ENCODE measurements around the gene GPLD1.

GPLD1 gene

DNA sequence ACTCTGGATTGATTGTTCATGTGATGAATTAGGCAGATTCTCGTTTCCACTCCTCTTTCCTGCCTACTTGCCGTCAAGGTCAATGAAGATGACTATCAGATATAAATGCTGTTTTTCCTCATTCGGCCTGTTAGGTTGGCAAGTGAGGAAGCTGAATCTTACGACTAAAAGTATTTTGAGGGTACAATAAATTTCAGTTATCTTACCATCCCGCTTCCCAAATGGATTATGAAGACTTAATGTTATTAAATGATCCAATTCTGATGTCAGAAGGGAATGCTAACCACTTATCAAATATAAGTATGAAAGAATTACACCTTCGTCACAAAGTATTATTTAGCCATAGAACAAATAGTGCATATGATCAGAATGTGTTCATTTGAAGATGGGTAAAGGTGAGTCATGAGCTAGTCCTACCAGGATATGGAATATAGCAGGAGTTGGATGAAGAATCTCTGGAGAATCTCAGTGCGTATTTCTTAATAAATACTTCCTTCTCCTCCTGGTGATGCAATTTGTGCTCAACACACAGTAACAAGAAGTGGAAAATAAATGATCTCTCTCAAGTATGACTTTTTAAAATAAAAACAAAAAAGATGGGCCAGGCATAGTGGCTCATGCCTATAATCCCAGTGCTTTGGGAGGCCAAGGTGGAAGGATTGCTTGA, 4.6 kb downstream of the GPLD1 start:
- Mint-ChIP-seq H3K27ac (no peak overlapping the region), H3K9me3 (no peaks in the 10 kb centered on the region), H3K4me3 (no peak overlapping the region), H3K4me1 (ENCODE audit: low read depth) (no peaks in the 10 kb centered on the region), H3K27me3 (no peaks in the 10 kb centered on the region), H3K36me3 (ENCODE audit: low read depth) (no peaks in the 10 kb centered on the region)

DNA sequence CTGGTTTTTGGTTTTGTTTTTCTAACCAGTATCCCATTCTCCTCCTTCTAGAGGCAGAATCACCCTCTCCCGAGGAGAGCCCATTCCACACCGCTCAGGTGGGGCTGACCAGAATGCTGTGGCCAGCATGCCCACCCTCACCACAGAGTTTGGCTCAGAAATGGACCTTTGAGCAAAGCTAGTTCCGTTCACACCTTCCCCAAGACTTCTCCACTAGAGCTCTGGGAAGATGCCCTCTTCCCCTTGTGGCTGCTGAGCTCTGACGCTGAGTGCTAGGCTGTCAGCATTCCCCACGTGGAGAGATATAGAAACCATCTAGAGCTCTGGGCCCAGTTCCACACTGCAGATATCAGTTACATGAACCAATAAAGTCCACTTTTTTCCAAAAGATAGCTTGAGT, 7.9 kb downstream of the GPLD1 start:
- Mint-ChIP-seq H3K36me3 (ENCODE audit: low read depth) (no peaks in the 10 kb centered on the region), H3K9me3 (no peaks in the 10 kb centered on the region), H3K4me1 (ENCODE audit: low read depth) (no peaks in the 10 kb centered on the region), H3K27me3 (no peaks in the 10 kb centered on the region), H3K27ac (no peak overlapping the region), H3K4me3 (no peak overlapping the region)

DNA sequence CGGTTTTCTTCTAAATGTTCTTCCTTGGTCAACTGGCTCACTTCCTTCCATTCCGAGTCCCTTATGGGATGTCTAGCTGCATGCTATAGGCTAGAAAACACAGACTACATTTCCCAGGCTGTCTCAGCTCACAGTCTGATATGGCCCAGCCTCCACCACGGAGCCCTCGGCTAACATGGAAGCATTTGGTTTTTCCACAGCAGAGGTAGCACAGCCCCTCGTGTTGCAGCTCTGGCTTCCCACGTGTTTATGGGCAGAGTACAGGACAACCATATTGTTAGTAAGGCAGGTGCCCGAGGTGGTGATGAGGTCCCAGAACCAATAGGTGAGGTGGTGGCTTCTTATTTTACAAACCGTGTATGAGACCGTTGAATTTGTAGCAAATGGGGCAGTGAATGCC, 8.7 kb downstream of the GPLD1 start:
- H3K36me3 Mint-ChIP-seq (ENCODE audit: low read depth), result no peaks in the 10 kb centered on the region
- H3K4me1 Mint-ChIP-seq (ENCODE audit: low read depth), result no peaks in the 10 kb centered on the region
- H3K27me3 Mint-ChIP-seq, result no peaks in the 10 kb centered on the region
- no peak overlapping the region for H3K27ac Mint-ChIP-seq
- H3K4me3 Mint-ChIP-seq, result no peak overlapping the region
- no peaks in the 10 kb centered on the region for H3K9me3 Mint-ChIP-seq

DNA sequence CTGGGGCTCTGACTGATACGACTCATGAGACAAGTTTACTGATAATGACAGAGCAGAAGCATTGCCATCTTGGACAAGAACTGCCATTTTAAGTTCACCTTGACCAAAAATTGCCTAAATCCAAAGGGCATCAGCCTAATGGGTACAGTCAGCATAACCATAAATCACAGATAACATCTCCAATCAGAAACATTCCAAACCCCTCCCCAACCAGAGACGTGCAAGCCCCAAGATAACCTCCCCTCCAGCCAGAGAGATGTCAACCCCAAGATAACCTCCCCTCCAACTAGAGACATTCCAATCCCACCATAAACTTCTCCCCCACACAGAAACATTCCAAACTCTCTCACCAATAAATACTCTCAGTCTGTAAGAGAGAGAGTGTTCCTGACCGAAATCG, 10.5 kb downstream of the GPLD1 start:
- no peaks in the 10 kb centered on the region for H3K9me3 Mint-ChIP-seq
- H3K4me3 Mint-ChIP-seq, result no peak overlapping the region
- no peaks in the 10 kb centered on the region for H3K27me3 Mint-ChIP-seq
- H3K4me1 Mint-ChIP-seq (ENCODE audit: low read depth), result no peaks in the 10 kb centered on the region
- H3K36me3 Mint-ChIP-seq (ENCODE audit: low read depth), result no peaks in the 10 kb centered on the region
- no peak overlapping the region for H3K27ac Mint-ChIP-seq

DNA sequence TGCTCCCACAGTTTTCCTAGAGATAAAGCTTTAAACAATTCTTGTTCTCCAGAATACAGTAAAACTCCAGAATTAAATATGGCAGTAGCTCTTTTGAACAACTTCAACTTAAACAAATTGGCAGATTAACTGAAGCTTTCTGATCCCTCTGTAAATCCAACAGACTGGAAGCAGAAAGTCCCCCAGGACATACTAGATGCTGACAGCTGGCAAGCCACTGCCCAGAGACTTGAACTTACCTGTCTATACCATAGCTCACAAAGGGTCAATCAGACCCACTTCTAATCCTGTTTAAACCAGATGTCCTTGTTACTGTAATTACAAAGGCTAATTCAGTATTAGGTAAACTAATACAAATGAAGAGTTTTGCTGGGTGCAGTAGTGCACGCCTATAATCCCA, 12.3 kb downstream of the GPLD1 start:
- Mint-ChIP-seq H3K9me3 (no peaks in the 10 kb centered on the region), H3K36me3 (ENCODE audit: low read depth) (no peaks in the 10 kb centered on the region), H3K4me1 (ENCODE audit: low read depth) (no peaks in the 10 kb centered on the region), H3K27ac (no peak overlapping the region), H3K27me3 (no peaks in the 10 kb centered on the region), H3K4me3 (no peak overlapping the region)

DNA sequence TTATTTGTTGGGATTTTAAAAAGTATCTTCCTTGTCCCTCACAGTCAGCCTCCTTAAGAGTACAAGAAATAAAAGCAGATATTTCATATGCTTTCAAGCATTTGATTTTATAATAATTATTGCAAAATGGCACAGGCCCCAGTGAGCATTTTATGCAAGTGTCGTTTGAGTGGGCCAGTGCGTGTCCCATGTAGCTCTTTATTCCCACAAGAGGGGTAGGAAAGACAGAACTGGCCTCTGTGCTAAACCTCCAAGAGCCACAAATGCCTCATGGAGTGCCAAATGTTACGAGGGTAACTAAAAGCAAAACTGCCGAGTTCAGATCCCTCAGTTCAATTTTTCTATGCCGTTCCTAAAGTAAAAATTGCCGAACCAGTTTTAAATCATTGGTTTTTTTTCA, 12.7 kb downstream of the GPLD1 start:
- Mint-ChIP-seq H3K4me1 (ENCODE audit: low read depth) (no peaks in the 10 kb centered on the region), H3K27me3 (no peaks in the 10 kb centered on the region), H3K27ac (no peak overlapping the region), H3K36me3 (ENCODE audit: low read depth) (no peaks in the 10 kb centered on the region), H3K4me3 (no peak overlapping the region), H3K9me3 (no peaks in the 10 kb centered on the region)

DNA sequence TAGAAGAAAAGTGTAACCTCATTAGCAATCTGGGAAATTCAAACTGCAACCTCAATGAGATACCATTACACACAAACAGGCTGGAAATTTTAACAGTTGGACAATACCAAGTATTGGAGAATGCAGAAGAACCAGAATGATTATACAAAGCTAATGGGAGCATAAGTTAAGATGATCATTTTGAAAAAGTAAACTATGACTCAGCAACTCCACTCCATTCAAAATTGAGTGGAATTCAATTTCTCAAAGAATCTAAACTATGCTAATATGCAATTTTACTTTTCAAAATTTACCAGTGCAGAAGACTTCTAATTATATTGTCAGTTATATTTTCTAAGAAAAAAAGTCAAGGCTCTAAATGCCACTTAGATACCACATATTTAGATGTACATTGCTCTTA, 17.2 kb downstream of the GPLD1 start:
- no peaks in the 10 kb centered on the region for H3K27me3 Mint-ChIP-seq
- no peak overlapping the region for H3K4me3 Mint-ChIP-seq
- H3K9me3 Mint-ChIP-seq, result no peaks in the 10 kb centered on the region
- no peak overlapping the region for H3K27ac Mint-ChIP-seq
- H3K36me3 Mint-ChIP-seq (ENCODE audit: low read depth), result no peaks in the 10 kb centered on the region
- no peaks in the 10 kb centered on the region for H3K4me1 Mint-ChIP-seq (ENCODE audit: low read depth)

DNA sequence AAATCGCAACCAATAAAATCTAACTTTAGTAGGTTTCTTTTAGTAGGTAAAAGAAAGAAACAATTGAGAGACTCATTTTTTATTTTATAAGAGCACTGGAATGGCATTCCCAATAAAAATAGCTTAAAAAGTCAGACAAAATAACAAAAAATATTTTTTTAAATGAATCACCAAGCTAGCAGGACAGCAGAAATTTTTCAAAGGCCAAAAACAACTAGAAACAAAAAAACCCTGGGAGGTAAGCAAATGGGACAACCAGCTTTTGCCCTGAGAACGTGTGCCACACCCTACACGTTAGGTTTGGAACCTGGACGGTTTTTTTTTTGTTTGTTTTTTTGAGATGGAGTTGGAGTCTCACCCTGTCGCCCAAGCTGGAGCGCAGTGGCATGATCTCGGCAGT, 19.6 kb downstream of the GPLD1 start:
- H3K4me3 Mint-ChIP-seq, result no peak overlapping the region

DNA sequence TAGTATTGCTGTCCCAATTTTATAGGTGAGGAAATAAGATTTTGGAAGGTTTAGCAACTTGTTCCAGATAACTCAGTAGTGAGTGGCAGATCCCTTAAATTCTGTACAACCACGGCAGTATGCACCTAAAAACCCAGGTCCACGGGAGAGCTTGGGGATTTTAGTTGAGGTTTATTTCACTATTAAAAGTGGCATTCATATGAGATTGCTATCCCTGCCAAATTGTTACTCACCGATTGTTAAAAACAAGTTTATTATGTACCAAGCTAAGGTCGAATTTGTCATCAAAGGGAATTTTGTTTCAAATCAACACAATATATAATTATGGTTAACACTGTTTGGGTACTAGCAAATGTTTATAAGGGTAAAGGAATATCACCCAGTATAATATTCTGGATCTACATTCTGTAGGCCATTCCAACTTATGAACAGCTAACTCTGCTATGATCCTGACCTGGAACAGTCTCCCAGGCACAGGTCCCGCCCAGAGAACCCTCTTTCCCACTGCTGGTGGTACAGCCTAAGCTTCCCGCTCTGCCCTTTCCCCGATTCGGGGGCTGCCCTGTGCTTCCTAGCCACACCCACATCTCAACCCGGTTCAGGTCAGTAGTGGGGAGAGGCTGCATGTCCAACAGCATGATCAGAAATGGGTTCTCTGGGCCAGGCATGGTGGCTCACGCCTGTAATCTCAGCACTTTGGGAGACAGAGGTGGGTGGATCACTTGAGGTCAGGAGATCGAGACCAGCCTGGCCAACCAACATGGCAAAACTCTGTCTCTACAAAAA, 24.9 kb downstream of the GPLD1 start:
- H3K4me1 Mint-ChIP-seq (ENCODE audit: low read depth), result no peaks in the 10 kb centered on the region

More for the DNA sequence above, 19.6 kb downstream of the GPLD1 start:
- Mint-ChIP-seq H3K27me3 (no peaks in the 10 kb centered on the region), H3K36me3 (ENCODE audit: low read depth) (no peaks in the 10 kb centered on the region), H3K27ac (no peak overlapping the region), H3K9me3 (no peaks in the 10 kb centered on the region), H3K4me1 (ENCODE audit: low read depth) (no peaks in the 10 kb centered on the region)

DNA sequence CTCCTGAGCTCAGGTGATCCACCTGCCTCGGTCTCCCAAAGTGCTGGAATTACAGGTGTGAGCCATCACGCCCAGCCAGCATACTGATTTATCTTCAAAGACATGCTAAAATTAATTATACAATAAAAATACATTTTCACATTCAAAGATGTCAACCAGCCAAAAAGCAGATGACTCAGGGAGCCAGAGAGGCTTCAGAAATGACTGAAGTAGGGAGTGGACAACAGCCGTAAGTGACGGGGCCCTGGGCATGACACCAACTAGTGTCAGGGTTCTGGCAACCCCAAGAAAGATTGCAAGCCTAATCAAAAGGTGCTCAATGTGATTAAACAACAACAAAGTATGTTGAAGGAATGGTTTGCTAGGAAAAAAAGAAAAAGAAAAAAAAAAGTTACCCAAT, 28.4 kb downstream of the GPLD1 start:
- no peaks in the 10 kb centered on the region for H3K27me3 Mint-ChIP-seq
- no peak overlapping the region for H3K27ac Mint-ChIP-seq
- H3K9me3 Mint-ChIP-seq, result no peaks in the 10 kb centered on the region
- no peaks in the 10 kb centered on the region for H3K36me3 Mint-ChIP-seq (ENCODE audit: low read depth)
- no peaks in the 10 kb centered on the region for H3K4me1 Mint-ChIP-seq (ENCODE audit: low read depth)
- H3K4me3 Mint-ChIP-seq, result no peak overlapping the region

More for the DNA sequence above, 24.9 kb downstream of the GPLD1 start:
- Mint-ChIP-seq H3K4me3 (no peak overlapping the region), H3K36me3 (ENCODE audit: low read depth) (no peaks in the 10 kb centered on the region), H3K27me3 (no peaks in the 10 kb centered on the region), H3K27ac (no peak overlapping the region), H3K9me3 (no peaks in the 10 kb centered on the region)

DNA sequence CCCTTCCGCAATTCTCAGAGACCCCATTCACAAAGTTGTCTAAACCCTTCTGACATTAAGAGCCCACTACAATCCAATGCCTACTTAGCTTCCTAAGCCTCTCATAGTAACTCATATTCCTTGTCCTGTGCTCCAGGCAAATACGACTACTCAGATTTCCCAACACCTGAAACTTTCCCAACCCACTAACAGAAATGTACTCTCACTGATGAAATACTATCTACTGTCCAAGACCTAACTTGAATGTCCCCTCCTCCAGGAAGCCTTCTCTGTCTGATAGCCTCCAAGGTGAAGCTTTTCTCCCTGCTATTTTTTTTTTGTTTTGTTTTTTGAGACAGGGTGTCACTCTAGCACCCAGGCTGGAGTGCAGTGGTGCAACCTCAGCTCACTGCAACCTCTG, 30.4 kb downstream of the GPLD1 start:
- Mint-ChIP-seq H3K4me3 (no peak overlapping the region), H3K36me3 (ENCODE audit: low read depth) (no peaks in the 10 kb centered on the region), H3K4me1 (ENCODE audit: low read depth) (no peaks in the 10 kb centered on the region), H3K9me3 (no peaks in the 10 kb centered on the region), H3K27me3 (no peaks in the 10 kb centered on the region), H3K27ac (no peak overlapping the region)

DNA sequence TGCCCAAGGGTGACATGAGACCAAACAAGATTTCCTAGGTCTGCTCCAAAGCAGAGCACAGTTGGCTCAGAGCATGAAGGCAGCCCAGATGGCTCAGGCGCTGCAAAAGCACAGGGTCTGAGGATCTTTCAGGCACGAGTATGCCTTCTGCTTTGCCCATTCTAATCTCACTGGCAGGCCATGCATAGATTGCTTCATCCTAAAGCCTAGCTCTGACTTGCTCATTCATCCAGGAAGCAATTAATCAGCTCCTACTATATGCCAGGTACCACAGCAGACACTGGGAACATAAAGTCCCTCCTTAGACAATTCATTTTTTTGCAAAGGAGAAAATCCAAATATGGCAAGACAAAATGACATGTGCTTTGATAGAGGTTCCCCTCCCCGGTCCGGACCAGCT, 31.2 kb downstream of the GPLD1 start:
- Mint-ChIP-seq H3K4me3 (no peak overlapping the region), H3K27ac (no peak overlapping the region), H3K27me3 (no peaks in the 10 kb centered on the region), H3K9me3 (no peaks in the 10 kb centered on the region), H3K4me1 (ENCODE audit: low read depth) (no peaks in the 10 kb centered on the region), H3K36me3 (ENCODE audit: low read depth) (no peaks in the 10 kb centered on the region)

DNA sequence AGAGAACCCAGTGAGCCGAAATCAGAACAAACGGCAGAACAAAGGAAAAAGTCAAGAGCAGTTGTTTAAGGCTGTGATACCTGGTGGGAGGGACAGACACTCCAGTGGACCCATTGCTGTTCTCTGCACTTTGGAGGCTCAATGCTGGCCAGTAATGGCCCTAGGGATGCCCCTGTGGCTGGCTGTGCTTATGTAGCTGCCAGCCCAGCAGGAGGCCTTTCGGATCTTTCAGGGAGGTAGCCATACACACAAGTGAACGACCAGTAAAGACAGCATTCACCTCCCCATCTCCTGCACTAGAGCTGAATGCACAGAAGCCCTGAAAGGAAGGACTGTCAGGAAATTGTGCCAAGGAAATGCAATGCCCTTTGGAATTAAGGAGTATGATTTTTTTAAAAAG, 34.3 kb downstream of the GPLD1 start:
- H3K9me3 Mint-ChIP-seq, result no peaks in the 10 kb centered on the region
- H3K36me3 Mint-ChIP-seq (ENCODE audit: low read depth), result no peaks in the 10 kb centered on the region
- H3K4me1 Mint-ChIP-seq (ENCODE audit: low read depth), result no peaks in the 10 kb centered on the region
- H3K27ac Mint-ChIP-seq, result no peak overlapping the region
- no peaks in the 10 kb centered on the region for H3K27me3 Mint-ChIP-seq
- no peak overlapping the region for H3K4me3 Mint-ChIP-seq

DNA sequence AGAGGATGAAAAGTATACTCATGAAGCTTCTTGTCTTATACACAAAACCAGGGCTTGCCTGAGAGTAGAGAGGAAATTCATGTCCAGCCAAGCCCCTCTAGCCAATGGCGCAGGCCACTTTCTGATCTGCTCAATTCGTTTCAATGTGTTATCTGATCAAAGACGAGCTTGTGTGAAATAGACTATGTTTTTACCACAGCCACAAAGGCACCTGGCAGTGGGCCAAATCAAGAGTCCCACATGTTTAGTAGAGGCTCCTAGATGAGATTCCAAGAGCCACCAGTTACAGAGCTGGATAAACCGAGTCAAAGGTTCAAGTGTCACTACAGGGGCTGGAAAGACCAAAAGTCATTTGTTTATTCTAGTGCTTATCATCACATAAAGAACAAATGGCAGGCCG, 34.9 kb downstream of the GPLD1 start:
- H3K4me3 Mint-ChIP-seq, result no peak overlapping the region
- no peaks in the 10 kb centered on the region for H3K36me3 Mint-ChIP-seq (ENCODE audit: low read depth)
- H3K27ac Mint-ChIP-seq, result no peak overlapping the region
- no peaks in the 10 kb centered on the region for H3K9me3 Mint-ChIP-seq
- no peaks in the 10 kb centered on the region for H3K27me3 Mint-ChIP-seq
- H3K4me1 Mint-ChIP-seq (ENCODE audit: low read depth), result no peaks in the 10 kb centered on the region

DNA sequence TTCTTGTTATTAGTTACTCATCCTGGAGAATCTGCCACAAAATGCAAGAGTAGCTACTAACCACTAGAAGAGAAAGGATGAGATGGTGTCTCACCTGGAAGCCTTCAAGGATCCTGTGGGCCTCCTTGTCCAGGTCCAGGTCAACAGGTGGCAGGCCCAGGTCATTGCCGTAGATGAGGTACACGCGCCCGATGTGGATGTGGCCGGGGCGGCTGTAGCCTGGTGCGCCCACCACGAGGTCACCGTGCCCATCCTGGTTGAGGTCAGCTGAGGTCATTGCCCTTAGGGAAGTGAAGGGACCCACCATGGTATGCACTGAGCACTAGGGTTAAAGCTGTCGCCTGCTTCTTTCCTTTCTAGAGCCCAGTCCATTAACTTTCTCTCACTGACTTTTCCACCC, 35.5 kb downstream of the GPLD1 start:
- no peaks in the 10 kb centered on the region for H3K9me3 Mint-ChIP-seq
- H3K4me3 Mint-ChIP-seq, result no peak overlapping the region
- H3K36me3 Mint-ChIP-seq (ENCODE audit: low read depth), result no peaks in the 10 kb centered on the region
- H3K27me3 Mint-ChIP-seq, result no peaks in the 10 kb centered on the region
- H3K4me1 Mint-ChIP-seq (ENCODE audit: low read depth), result no peaks in the 10 kb centered on the region
- no peak overlapping the region for H3K27ac Mint-ChIP-seq
